Endothelial cell of umbilical vein (primary cell): ENCODE results near the gene PLB1. TPM values are rescaled to one million over a fixed set of nuclear protein-coding genes. Genes with fewer than 3 reads are reported as not detected.

Source experiments
- BruUV-seq: library from RNA; stranded (reverse); fragments of 400-500 nt; replicated peaks from 2 replicates; lab custom pipeline; 2021; lab: Mats Ljungman, UMichigan
- CTCF ChIA-PET: fragments of 300-600, 350-600 bp; sonication (Branson Sonifier 250); formaldehyde crosslinking; loops from one replicate; lab custom pipeline; 2021; ENCODE audit warnings: antibody characterized with exemption, inconsistent platforms; lab: Charles Lee
- POLR2A ChIA-PET: fragments of 300-600, 350-600 bp; sonication (Branson Sonifier 250); formaldehyde crosslinking; loops from one replicate; lab custom pipeline; 2021; ENCODE audit warnings: antibody characterized with exemption, inconsistent platforms; lab: Charles Lee
- DNase-seq: peaks from one replicate; pipeline ENCODE4 v3.0.0-alpha.2; 2011; ENCODE audit warnings: low read depth, low spot score
- FAIRE-seq: peaks from 2 replicates; lab custom pipeline; 2011; peaks lifted over from hg19 to GRCh38; lab: Jason Lieb, UNC
- H2AFZ ChIP-seq: 2 replicates; pipeline ENCODE4 v1.6.0; 2012; ENCODE audit warnings: low read depth, low read length, control low read depth, inconsistent platforms
- H3K27ac ChIP-seq: 2 replicates; pipeline ENCODE4 v1.5.1; 2011; ENCODE audit warnings: low read depth, mild to moderate bottlenecking, control low read depth, low read length, moderate library complexity; ENCODE audit not compliant: insufficient read depth
- H3K27me3 ChIP-seq, 2 experiments: 2 replicates each; pipeline versions ENCODE4 v1.6.0 to v1.6.1; 2011; ENCODE audit warnings: low read length in 2 of 2, mixed read lengths in 1 of 2; ENCODE audit not compliant: control insufficient read depth in 2 of 2, insufficient read depth in 2 of 2
- H3K36me3 ChIP-seq, 2 experiments: 2 replicates in 1 of 2; 3 replicates in 1 of 2; pipeline ENCODE4 v1.5.1; 2011; ENCODE audit warnings: low read length in 2 of 2, mild to moderate bottlenecking in 1 of 2, moderate library complexity in 1 of 2; ENCODE audit not compliant: control insufficient read depth in 2 of 2, insufficient read depth in 2 of 2; ENCODE audit errors: extremely low read depth in 1 of 2
- H3K4me1 ChIP-seq: 3 replicates; pipeline ENCODE4 v1.5.1; 2011; ENCODE audit warnings: mild to moderate bottlenecking, low read length; ENCODE audit not compliant: control insufficient read depth, insufficient read depth; ENCODE audit errors: extremely low read depth
- H3K4me2 ChIP-seq: 2 replicates; pipeline ENCODE4 v1.6.1; 2011; ENCODE audit warnings: low read length, control low read depth, mixed read lengths; ENCODE audit not compliant: insufficient read depth
- H3K4me3 ChIP-seq, 3 experiments: fragments of 200-600 bp in 1 of 3; sonication (generic), shearing (Covaris generic) in 1 of 3; replicated peaks in 1 of 3; 2 replicates each; pipeline ENCODE4 v1.5.1; 2011 to 2016; ENCODE audit warnings: control low read depth in 3 of 3, low read length in 3 of 3, mild to moderate bottlenecking in 2 of 3, inconsistent platforms in 1 of 3, low read depth in 1 of 3, moderate library complexity in 1 of 3; ENCODE audit not compliant: insufficient read depth in 1 of 3
- H3K79me2 ChIP-seq: 2 replicates; pipeline ENCODE4 v1.6.0; 2012; ENCODE audit warnings: low read length, inconsistent platforms; ENCODE audit not compliant: control insufficient read depth, insufficient read depth
- H3K9ac ChIP-seq: replicated peaks from 2 replicates; pipeline ENCODE3; 2011; ENCODE audit warnings: low read length, control low read depth; ENCODE audit not compliant: insufficient read depth; ENCODE audit errors: extremely low read depth
- H3K9me1 ChIP-seq: replicated peaks from 3 replicates; pipeline ENCODE4 v1.6.0; 2011; ENCODE audit warnings: mild to moderate bottlenecking, low read length; ENCODE audit not compliant: control insufficient read depth, insufficient read depth; ENCODE audit errors: extremely low read depth
- H3K9me3 ChIP-seq: replicated peaks from 2 replicates; pipeline ENCODE4 v1.5.1; 2012; ENCODE audit warnings: low read length, inconsistent platforms; ENCODE audit not compliant: control insufficient read depth, insufficient read depth
- H4K20me1 ChIP-seq: replicated peaks from 2 replicates; pipeline ENCODE3; 2011; ENCODE audit warnings: mild to moderate bottlenecking, low read length; ENCODE audit not compliant: control insufficient read depth, insufficient read depth; ENCODE audit errors: extremely low read depth
- EZH2 ChIP-seq: IDR thresholded peaks from 2 replicates; pipeline ENCODE4 v1.6.1; 2012; ENCODE audit warnings: borderline replicate concordance, low read depth, mild to moderate bottlenecking, moderate library complexity, low read length, inconsistent platforms; ENCODE audit not compliant: severe bottlenecking
- FOS ChIP-seq: IDR thresholded peaks from 2 replicates; pipeline ENCODE4 v1.6.1; 2011; ENCODE audit warnings: mild to moderate bottlenecking, low read length, moderate library complexity, borderline replicate concordance; ENCODE audit not compliant: insufficient read depth
- GATA2 ChIP-seq: IDR thresholded peaks from 2 replicates; pipeline ENCODE4 v1.7.0; 2011; ENCODE audit warnings: low read depth, mild to moderate bottlenecking, moderate library complexity, mixed read lengths, low read length; ENCODE audit not compliant: insufficient read length, insufficient read depth
- JUN ChIP-seq: IDR thresholded peaks from 2 replicates; pipeline ENCODE4 v1.6.1; 2011; ENCODE audit warnings: borderline replicate concordance, low read depth; ENCODE audit not compliant: insufficient read length, insufficient read depth
- MYC ChIP-seq: IDR thresholded peaks from one replicate; pipeline ENCODE4 v1.6.1; 2011; ENCODE audit warnings: mild to moderate bottlenecking, low read depth, low read length
- POLR2A ChIP-seq: IDR thresholded peaks from 2 replicates; pipeline ENCODE4 v1.6.1; 2012; ENCODE audit warnings: low read depth, mild to moderate bottlenecking, control low read depth, low read length
- POLR2AphosphoS5 ChIP-seq: IDR thresholded peaks from 2 replicates; pipeline ENCODE4 v1.6.1; 2012; ENCODE audit warnings: low read depth, mild to moderate bottlenecking, control low read depth, low read length, moderate library complexity; ENCODE audit not compliant: insufficient read depth
- dilution Hi-C: fragments of 300-500 bp; cut with MboI; formaldehyde crosslinking; loops from one replicate; pipeline ENCODE4 v1.15.0; 2019; ENCODE audit warnings: low sequenced_read_pairs; ENCODE audit not compliant: extremely low pct_ligation_motif_present
- intact Hi-C: fragments of 100-400 bp; cut with micrococcal nuclease; formaldehyde crosslinking; loops from one replicate; pipeline ENCODE4 v1.10.0; 2022
- polyA plus RNA-seq, 4 experiments: library from polyadenylated mRNA; depleted of rRNA in 3 of 4; stranded (reverse) in 3 of 4; unstranded in 1 of 4; fragments of >200 nt; gene quantifications; 2 replicates each; pipeline versions ENCODE4 v1.2.1 to v1.2.3, GENCODE V29; 2011 to 2012; ENCODE audit warnings: missing spikeins in 1 of 4
- total RNA-seq: library from RNA; stranded (reverse); gene quantifications from 2 replicates; pipeline ENCODE4 v1.2.3, GENCODE V29; 2021
- TF ChIP-seq, protein P1 (sequence below), 2 donors: IDR thresholded peaks; 1 replicate in 1 of 2; 2 replicates in 1 of 2; pipeline ENCODE4 v1.5.1; 2011; ENCODE audit warnings: low read length in 2 of 2, mild to moderate bottlenecking in 2 of 2, moderate library complexity in 2 of 2, control low read depth in 1 of 2, inconsistent platforms in 1 of 2, low read depth in 1 of 2; ENCODE audit not compliant: insufficient read depth in 1 of 2; ENCODE audit errors: extremely low read depth in 1 of 2
- TF ChIP-seq, protein P2 (sequence below): IDR thresholded peaks from 2 replicates; pipeline ENCODE4 v1.6.1; 2011; ENCODE audit not compliant: insufficient read depth, insufficient read length

Gene PLB1
- total and polyA plus RNA-seq, 2 donors (not counting 3 experiments of a cell fraction or from before 2014, with no cell fraction given), result 0.75 to 0.80 TPM

DNA sequence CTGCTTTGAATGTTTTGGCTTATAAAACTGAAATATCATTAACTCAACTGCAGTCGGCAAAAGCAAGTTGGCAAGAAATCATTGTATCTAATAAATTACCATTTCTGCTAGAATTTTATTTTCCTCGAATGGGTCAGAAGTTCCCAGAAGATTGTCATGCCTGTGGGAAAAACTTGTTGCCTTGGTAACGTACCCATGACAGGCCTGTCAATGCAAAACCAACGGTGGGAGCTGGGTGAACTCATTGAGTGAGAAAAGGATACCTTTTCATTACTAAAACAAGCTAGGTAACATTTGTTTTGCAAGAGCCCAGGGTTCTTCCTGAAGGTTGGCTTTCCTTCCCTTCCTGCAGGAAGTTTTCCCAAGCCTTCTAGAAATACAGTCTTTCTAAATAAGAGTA, 9.5 kb downstream of the PLB1 start:
- Histone ChIP-seq H2AFZ (no peak overlapping the region), H3K9me1 (no peaks in the 10 kb centered on the region), H3K4me2 (no peak overlapping the region), H3K4me3 (no peak overlapping the region), H3K9me3 (no peaks in the 10 kb centered on the region), H4K20me1 (no peaks in the 10 kb centered on the region), H3K9ac (no peak overlapping the region), H3K27ac (no peak overlapping the region), H3K36me3 (no peaks in the 10 kb centered on the region), H3K27me3 (peaks cover 12 to 15% of the 10 kb centered on the region in 2 experiments), H3K4me1 (no peaks in the 10 kb centered on the region), H3K79me2 (no peaks in the 10 kb centered on the region)
- DNase-seq (no peak), FAIRE-seq (no peak)
- ChIA-PET CTCF (interaction anchor here (1.2 kb wide), 1 partner anchor 25 kb away, joined by 3 read pairs; no protein-coding TSS in a partner anchor), POLR2A (no interaction called here)
- TF ChIP-seq GATA2, result no peak
- TF ChIP-seq POLR2A, result no peak
- TF ChIP-seq POLR2AphosphoS5, result no peak
- TF ChIP-seq, protein P1, sequence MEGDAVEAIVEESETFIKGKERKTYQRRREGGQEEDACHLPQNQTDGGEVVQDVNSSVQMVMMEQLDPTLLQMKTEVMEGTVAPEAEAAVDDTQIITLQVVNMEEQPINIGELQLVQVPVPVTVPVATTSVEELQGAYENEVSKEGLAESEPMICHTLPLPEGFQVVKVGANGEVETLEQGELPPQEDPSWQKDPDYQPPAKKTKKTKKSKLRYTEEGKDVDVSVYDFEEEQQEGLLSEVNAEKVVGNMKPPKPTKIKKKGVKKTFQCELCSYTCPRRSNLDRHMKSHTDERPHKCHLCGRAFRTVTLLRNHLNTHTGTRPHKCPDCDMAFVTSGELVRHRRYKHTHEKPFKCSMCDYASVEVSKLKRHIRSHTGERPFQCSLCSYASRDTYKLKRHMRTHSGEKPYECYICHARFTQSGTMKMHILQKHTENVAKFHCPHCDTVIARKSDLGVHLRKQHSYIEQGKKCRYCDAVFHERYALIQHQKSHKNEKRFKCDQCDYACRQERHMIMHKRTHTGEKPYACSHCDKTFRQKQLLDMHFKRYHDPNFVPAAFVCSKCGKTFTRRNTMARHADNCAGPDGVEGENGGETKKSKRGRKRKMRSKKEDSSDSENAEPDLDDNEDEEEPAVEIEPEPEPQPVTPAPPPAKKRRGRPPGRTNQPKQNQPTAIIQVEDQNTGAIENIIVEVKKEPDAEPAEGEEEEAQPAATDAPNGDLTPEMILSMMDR (IDR thresholded peaks at IDR 0.05; ENCODE audit: extremely low read depth in 1 of 2, insufficient read depth in 1 of 2, low read depth in 1 of 2, low read length in 2 of 2), result no peak
- TF ChIP-seq JUN, result no peak
- TF ChIP-seq FOS, result no peak
- TF ChIP-seq MYC, result no peak
- TF ChIP-seq, protein P2, sequence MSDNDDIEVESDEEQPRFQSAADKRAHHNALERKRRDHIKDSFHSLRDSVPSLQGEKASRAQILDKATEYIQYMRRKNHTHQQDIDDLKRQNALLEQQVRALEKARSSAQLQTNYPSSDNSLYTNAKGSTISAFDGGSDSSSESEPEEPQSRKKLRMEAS, result no peak
- no peak for TF ChIP-seq EZH2
- intact Hi-C loops, result no loop called here
- dilution Hi-C loops, result no loop called here
- no TSS peak for BruUV-seq
